Measurements from ENCODE around the gene NEB.

DNA sequence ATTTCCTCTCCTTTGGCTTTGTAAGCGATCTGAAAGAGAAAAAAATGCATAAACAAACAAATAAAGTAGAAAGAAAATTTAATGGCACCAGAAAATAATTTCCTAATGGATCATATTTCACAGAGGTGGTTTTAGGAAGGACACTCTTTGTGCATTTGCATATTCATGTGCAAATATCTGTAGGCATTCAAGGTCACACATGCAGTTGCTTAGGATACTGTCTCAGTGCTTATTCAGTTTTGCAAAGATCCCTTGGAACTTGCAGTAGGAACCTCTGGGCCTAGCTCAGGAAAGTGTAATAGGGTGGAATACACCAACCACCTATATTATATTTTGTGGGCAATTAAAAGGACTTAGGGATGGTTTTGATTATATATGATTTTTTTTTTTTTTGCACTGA lies 54.3 kb downstream of the NEB start:
- TF ChIP-seq, protein P1, sequence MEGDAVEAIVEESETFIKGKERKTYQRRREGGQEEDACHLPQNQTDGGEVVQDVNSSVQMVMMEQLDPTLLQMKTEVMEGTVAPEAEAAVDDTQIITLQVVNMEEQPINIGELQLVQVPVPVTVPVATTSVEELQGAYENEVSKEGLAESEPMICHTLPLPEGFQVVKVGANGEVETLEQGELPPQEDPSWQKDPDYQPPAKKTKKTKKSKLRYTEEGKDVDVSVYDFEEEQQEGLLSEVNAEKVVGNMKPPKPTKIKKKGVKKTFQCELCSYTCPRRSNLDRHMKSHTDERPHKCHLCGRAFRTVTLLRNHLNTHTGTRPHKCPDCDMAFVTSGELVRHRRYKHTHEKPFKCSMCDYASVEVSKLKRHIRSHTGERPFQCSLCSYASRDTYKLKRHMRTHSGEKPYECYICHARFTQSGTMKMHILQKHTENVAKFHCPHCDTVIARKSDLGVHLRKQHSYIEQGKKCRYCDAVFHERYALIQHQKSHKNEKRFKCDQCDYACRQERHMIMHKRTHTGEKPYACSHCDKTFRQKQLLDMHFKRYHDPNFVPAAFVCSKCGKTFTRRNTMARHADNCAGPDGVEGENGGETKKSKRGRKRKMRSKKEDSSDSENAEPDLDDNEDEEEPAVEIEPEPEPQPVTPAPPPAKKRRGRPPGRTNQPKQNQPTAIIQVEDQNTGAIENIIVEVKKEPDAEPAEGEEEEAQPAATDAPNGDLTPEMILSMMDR (IDR thresholded peaks at IDR 0.05), result no peak
- TF ChIP-seq POLR2AphosphoS5 (IDR thresholded peaks at IDR 0.05) (no peak), POLR2A (IDR thresholded peaks at IDR 0.05) (no peak)
